ENCODE data around the gene NOXA1. TPM values are rescaled to one million over a fixed set of nuclear protein-coding genes. Genes with fewer than 3 reads are reported as not detected.

The NOXA1 gene
- total and polyA plus RNA-seq, 3 donors from 2014 or later = 2.5 to 8.0 (median 4.6) TPM

- H3K9me3 ChIP-seq = no peaks in the 10 kb centered on the region
- no peaks in the 10 kb centered on the region for H3K36me3 ChIP-seq (ENCODE audit: low read depth, missing control alignments)
- intact Hi-C loops (cut with DNase I; ENCODE audit: low total_unique reads) = no loop called here
Measured at GRCh38 chr9:137392232-137393007, 30.8 kb upstream of the NOXA1 start.

GRCh38 chr9:137393176-137394150 lies 29.7 kb upstream of the NOXA1 start:
- WGBS, 2 donors = 89 to 93% methylated on average over 23 to 28 of the region's 28 CpGs
- Histone ChIP-seq H3K4me3 (no peak overlapping the region), H3K9me3 (no peaks in the 10 kb centered on the region), H3K36me3 (ENCODE audit: low read depth, missing control alignments) (no peaks in the 10 kb centered on the region), H3K27ac (no peak overlapping the region), H3K27me3 (no peaks in the 10 kb centered on the region), H3K4me1 (peaks cover 21% of the 10 kb centered on the region)
- intact Hi-C loops (cut with DNase I; ENCODE audit: low total_unique reads) = no loop called here
- no peak for TF ChIP-seq CTCF (IDR thresholded peaks at IDR 0.05)
- no peak for TF ChIP-seq POLR2A (IDR thresholded peaks at IDR 0.05)
- DNase-seq = no peak

More at GRCh38 chr9:137392232-137393007, 30.8 kb upstream of the NOXA1 start:
- Histone ChIP-seq H3K4me1 (peaks cover 30% of the 10 kb centered on the region), H3K27ac (no peak overlapping the region), H3K4me3 (no peak overlapping the region), H3K27me3 (no peaks in the 10 kb centered on the region)
- WGBS, 2 donors = 95 to 100% methylated on average over 2 to 23 of the region's 23 CpGs
- TF ChIP-seq POLR2A (IDR thresholded peaks at IDR 0.05) (no peak), CTCF (IDR thresholded peaks at IDR 0.05) (no peak)
- no peak for DNase-seq

- Histone ChIP-seq H3K36me3 (ENCODE audit: low read depth, missing control alignments) (no peaks in the 10 kb centered on the region), H3K4me3 (no peak overlapping the region), H3K9me3 (no peaks in the 10 kb centered on the region), H3K4me1 (peaks cover 21% of the 10 kb centered on the region), H3K27me3 (no peaks in the 10 kb centered on the region), H3K27ac (peak overlapping the region in 1 of 2 donors; percentile 22)
- intact Hi-C loops (cut with DNase I; ENCODE audit: low total_unique reads) = no loop called here
- TF ChIP-seq POLR2A (IDR thresholded peaks at IDR 0.05) = no peak
- no peak for TF ChIP-seq CTCF (IDR thresholded peaks at IDR 0.05)
- 65 to 76% methylated on average over 6 to 31 of the region's 36 CpGs for WGBS, 2 donors
- no peak for DNase-seq
Measured at GRCh38 chr9:137394866-137395665, 28.1 kb upstream of the NOXA1 start.

- Histone ChIP-seq H3K27ac (no peak overlapping the region), H3K27me3 (no peaks in the 10 kb centered on the region), H3K9me3 (no peaks in the 10 kb centered on the region), H3K4me3 (no peak overlapping the region), H3K4me1 (peaks cover 18% of the 10 kb centered on the region), H3K36me3 (ENCODE audit: low read depth, missing control alignments) (no peaks in the 10 kb centered on the region)
- 49 to 68% methylated on average over 9 to 11 of the region's 11 CpGs for WGBS, 2 donors
- intact Hi-C loops (cut with DNase I; ENCODE audit: low total_unique reads) = no loop called here
- no peak for DNase-seq
- TF ChIP-seq POLR2A (IDR thresholded peaks at IDR 0.05) (no peak), CTCF (IDR thresholded peaks at IDR 0.05) (no peak)
Measured at GRCh38 chr9:137395666-137396010, 27.6 kb upstream of the NOXA1 start.

Data from testis (tissue), 3 donors.